ENCODE results near the gene GSTA4.
"Not testable (repeated sequence)": the region's sequence is repeated elsewhere in the genome, so short reads cannot be mapped to it uniquely, and the experiment has no call there.

GSTA4 gene

DNA sequence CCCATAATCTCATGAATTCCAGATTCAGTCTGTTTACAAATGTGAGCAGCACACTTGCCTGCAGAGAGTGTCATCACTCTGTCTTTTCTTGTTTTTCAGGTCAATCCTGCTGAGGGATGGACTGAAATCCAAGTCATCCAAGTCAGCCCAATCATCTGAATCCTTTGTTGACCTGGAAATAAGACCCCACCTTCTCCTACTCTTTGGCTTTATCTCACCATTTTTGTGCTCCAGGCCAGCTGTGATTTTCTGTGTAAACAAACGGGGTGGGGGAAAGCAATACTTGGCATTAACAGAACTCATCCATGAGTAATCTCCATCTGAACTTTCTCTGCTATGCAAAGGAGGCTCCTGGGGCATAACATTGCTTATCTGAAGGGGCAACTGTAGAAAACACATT, 16.9 kb upstream of the GSTA4 start:
- no peak for DNase-seq

DNA sequence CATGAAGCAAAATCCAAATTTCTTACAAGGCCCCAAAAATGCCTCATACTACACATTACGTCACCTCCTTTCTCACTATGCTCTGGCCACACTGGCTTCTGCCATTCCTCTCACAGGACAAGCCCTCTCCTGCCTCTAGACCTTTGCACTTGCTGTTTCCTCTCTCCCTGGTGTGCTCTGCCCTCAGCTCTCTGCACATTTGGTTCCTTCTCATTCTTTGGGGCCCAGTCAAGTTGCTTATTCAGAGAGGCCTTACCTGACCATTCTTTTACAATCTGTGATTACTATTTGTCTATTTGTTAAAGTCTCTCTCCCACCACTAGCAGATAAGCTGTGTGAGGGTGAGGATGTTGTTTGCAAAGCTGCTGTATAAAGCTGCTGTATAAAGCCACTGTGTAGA, 15.4 kb upstream of the GSTA4 start:
- no peak for DNase-seq

DNA sequence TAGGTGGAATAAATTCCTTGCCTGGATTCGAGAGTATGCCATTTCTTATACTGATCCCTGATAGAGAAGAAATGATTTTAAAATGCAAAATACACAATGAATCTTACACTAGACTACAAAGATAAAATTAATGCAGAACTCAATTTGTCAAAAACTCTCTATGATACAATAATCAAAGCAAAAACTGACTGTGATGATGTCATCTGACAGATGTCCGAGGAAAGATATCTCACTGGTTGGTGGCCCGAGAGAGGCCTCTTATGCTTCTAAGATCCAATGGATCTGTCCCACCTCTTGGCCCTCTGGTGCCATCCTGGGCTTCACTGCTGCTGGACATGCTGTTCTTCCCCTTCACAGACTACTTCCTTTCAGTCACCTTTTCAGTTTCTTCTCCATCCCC, 14.4 kb upstream of the GSTA4 start:
- DNase-seq: no peak

DNA sequence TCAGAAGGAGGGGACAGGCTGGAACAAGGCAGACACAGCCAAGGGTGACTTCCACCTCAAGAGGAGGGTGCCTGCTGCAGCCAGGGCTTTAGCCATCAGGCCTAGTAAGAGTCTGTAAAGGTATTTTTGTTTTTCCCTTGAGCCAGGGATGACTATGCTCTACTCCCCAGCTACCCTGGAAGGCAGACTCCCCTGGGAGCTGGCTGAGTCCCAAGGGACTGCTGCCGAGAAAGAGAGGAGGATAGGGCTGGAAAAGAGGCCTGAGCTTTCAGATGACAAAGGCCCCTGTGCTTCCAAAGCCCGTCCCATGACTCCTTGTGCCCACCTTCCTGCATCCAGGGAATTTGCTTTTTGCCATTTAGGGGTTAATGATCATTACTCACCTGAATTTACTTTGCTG, 14.0 kb upstream of the GSTA4 start:
- DNase-seq: no peak

DNA sequence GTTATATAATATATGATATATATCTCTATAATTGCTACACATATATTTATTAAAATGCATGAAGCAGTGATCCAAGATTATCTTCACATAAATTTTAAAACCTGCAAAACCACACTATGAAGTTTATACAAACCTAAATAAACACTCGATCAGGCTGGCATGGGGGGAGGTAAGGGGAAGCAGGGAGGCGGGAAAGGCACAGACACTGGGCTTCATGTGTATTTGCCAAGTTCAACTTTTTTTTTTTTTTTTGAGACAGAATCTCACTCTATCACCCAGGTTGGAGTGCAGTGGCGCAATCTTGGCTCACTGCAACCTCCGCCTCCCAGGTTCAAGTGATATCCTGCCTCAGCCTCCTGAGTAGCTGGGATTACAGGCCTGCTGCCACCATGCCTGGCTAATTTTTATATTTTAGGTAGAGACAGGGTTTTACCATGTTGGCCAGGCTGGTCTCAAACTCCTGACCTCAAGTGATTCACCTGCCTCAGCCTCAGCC, 13.2 kb upstream of the GSTA4 start:
- DNase-seq: not testable (repeated sequence)

DNA sequence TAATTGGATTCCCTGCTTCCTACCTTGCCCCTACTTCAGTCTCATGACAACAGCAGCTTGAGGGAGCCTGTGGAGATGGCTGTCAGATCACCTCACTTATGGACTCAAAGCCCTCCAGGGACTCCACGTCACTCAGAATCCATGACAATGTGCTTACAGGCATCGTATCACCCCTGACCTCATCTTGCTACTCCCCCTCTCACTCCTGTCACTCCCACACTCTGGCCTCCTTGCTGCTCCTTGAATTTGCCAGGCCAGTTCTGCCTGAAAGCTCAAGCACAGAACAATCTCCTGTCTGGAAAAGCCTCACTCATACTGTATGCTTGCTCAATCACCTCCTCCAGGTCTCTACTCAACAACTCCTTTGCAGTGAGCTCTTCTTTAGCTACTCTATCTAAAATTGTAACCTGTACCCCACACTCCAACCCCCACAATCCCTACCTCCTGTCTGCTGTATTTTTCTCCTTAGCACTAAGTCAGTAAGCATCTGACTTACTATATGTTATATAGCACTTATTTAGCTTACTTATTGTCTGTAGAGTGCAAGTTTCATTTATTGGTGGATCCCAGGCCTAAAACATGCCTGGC, 10.7 kb upstream of the GSTA4 start:
- no peak for DNase-seq

DNA sequence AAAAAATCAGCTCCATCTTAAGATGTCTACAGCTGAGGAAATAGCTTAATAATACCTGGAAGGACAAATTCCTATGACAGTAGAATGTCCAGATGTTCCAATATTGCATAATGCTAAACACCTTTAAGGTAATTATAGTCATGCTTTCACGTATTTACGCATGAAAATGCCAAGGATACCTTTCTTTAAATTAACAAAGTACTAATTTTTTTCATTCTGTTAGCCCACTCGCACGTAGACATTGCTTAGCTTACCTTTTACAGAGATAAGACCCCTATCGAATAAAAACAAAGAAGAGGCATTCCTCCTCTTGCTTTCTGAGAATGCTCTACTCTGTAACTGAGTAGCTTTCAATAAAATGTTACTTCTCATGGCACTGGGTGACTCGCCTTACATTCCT, 4.4 kb upstream of the GSTA4 start:
- no peak for DNase-seq

DNA sequence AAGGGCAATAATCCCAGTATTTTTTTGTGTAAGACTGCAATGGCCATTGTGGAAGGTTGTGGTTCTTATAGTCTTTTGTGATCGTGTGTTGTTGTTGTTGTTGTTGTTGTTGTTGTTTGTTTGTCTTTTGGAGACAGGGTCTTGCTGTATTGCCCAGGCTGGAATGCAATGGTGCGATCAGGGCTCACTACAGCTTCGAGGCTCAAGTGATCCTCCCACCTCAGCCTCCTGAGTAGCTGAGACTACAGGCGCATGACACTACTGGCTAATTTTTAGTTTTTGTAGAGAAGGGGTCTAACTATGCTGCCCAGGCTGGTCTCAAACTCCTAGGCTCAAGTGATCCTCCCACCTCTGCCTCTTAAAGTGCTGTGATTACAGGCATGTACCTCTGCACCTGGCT, 3.5 kb upstream of the GSTA4 start:
- DNase-seq: no peak

DNA sequence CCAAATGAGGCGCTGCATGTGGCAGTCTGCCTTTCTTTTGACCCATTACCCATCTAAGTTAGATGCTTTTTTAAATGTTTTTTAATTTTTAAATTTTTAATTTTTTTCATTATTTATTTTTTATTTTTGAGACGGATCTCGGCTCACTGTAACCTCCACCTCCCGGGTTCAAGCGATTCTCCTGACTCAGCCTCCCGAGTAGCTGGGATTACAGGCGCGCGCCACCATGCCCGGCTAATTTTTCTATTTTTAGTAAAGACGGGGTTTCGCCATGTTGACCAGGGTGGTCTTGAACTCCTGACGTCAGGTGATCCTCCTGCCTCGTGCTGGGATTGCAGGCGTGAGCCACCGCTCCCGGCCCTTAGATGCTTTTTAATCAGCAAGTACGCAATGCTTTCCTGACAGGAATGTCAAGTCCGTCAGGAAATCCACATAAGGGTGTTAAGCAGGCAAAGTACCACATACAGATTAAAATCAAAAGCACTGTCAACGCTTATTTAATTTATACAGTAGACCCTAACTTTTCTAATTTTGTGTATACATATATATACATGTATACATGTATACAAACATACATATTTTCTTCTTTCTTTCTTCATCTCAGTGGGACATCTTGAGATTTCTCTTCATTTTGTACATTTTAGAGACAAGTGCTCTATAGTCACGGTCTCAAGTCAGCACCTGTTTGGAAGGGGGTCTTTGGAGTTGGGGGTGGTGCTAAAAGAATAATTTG, 995 bp upstream of the GSTA4 start:
- DNase-seq: peak; percentile 87

DNA sequence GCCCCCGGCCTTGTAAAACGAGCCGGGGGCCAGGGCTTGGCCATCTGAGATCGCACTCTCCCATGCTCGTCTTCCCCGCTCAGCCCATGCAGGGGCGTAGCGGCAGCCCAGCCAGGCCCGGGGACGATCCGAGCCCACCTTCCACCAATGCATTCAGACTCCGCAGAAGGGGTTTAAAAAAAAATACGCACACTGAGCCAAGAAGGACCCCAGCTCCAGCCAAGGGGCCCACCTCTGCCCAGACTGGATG, 320 bp downstream of the GSTA4 start:
- no peak for DNase-seq

DNA sequence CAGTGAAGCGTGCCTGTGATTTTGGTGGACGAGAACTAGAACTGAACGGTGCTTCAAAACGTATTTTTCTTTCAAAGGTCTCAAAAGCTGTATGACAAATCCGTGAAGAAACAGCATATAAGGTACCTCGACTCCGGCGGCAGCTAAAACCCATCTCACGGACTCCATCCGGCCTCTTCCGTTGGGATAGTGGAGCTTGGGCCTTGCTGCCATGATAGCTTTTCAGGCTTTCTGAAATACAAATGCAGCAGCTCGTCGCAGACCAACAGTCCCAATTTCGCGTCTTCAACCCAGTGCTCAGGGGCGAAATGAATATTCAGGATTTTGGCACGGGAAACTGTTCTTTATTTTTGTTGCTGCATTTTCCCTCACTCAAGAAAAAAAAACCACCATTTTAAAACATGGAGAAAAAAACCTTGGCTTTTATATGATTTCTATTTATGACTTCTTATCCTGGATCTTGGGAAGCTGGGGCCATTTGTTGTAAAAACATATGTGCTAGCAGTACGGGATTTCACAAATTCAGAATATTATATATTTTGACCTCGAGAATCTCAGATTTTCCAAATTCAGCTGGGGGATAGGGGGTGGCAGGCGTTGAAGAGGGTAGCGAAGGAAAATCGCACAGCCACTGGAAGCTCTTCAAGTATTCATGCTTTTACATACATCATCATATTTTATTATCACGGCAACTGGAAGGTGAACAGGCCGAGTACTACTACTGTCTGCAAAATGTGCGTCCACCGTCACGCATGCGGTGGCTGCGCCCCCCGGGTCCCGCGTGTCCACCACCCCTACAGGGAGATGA, 849 bp downstream of the GSTA4 start:
- DNase-seq: peak; percentile 73

DNA sequence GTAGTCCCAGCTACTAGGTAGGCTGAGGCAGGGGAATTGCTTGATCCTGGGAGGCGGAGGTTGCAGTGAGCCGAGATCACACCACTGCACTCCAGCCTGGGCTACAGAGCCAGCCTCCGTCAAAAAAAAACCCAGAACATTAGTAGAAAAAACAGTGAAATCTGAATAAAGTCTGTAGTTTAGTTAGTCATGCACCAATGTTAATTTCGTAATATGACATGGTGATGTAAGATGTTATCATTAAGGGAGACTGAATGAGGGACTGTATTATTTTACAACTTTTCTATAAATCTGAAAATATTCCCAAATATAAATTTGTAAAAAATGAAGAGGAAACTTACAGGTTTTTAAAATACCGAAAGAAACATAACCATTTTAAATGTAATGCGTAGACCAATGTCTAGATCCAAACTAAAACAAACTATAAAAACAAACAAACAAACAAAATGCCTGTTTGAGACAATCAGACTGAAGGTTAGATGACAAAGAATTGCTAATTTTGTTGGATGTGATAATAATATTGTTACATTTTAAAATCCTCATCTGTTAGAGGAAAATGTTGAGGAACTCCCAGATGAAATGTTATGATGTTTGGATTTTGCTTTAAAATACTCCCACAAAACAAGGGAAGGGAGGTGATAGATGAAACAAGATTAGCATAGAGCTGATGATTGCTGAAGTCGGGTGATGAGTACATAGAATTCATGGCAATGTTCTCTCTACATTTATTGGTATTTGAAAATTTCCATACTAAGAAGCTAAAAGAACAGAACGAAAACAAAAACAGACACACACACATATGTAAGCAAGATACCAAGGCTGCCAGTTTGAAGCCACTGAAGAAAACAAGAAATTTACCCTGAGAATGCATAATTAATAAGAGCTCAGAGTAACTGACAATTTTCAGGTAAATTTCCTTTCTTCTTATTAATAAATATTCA, 1.8 kb downstream of the GSTA4 start:
- DNase-seq: peak; percentile 48

DNA sequence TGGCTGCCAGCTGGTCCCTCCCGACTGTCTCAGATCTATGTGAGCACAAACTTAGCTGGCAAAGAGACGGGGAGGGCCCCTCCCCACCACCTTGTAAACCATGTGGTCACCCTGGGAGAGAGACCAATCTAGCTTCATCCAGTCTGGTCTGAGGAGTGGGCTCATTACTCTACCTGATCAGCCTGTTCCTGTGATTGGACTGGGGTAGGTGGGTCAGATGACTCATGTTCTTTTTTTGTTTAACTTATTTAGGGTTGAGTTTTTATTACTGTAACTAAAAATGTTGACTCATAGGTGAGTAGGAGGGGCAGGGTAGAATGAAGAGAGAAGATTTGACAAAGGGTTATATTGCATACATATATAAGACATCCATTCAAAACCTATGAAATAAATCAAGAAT, 4.7 kb downstream of the GSTA4 start:
- DNase-seq: peak; percentile 31

DNA sequence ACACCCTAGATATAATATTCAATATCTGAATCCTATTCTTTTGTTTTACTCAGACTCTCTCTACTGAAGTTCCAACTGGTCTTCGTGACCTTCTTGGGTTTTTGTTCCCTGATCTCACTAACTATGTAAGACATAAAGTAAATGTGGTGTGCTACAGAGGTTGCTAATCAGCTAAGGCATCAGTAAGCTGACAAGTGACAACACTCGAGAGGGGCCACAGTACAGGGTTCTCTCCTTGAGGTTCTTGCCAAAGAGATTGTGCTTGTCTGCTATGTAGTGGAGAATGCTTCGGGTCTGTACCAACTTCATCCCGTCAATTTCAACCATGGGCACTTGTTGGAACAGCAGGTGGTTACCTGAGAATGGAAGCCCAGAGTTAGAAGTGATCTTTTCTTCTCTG, 9.9 kb downstream of the GSTA4 start:
- no peak for DNase-seq

DNA sequence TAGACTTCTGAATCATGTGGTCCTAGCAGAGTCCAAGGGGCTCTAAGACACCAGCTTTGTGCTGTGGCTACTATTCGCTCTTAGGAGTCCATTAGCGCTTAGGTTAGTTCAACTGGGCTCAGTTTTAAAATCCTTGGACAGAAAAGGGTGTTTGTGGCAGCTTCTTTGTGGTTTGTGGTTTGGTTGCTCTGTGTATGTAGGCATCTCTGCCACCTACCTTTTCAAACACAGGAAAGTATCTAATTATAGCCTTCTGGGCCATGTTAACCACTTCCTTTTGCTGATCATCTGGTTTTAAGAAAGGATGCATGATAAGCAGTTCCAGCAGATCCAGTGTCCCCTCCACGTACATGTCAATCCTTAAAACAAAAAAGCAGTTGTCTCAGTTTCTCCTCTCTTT, 10.8 kb downstream of the GSTA4 start:
- DNase-seq: peak; percentile 17

DNA sequence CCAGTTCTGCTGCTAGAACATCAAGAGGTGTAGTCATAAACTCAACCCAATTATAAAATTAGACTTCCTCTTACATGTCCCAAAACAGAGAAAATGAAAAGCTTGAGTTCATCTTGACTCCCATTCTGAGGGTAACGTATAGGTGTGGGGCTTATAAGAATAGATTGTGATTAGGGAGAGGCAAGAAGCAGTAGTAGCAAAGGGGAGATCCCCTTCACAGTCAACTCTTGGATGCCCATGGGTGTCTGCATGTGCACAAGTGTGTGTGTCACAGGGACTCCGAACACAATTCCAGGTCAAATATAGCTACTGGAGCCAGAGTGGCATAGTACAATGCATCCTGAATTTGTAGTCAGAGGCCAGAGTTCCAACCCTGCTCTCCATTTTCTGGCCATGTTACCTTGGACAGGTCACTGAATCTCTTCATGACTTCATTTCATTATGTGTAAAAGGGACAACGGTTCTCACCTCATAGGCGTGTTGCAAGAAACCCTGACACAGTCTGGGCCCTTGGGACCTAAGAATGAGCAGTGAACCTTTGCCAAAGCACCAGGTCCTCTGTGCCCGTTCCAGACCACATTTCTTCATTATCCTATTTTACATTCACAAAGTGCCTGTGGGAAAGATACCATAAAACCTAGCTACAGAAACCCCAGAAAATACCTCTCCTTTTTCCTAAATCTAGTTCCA, 11.8 kb downstream of the GSTA4 start:
- DNase-seq: no peak

DNA sequence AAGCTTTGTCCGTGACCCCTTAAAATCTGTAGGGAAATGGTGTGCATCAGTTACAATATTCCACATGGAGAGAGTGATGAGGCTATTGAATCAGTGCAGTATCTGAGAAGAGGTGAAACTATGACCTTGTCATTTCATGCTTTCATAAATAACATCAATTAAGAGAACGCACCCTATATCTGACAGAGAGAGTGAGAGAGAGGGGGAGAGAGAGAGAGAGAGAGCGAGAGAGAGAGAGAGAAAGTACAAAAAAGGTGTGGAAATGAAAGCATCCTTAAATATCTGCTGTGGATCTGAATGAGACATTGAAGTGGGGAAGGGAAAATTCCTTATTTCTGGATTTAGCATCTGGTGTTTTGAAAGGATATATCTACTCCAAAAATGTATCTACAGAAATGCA, 12.4 kb downstream of the GSTA4 start:
- no peak for DNase-seq

DNA sequence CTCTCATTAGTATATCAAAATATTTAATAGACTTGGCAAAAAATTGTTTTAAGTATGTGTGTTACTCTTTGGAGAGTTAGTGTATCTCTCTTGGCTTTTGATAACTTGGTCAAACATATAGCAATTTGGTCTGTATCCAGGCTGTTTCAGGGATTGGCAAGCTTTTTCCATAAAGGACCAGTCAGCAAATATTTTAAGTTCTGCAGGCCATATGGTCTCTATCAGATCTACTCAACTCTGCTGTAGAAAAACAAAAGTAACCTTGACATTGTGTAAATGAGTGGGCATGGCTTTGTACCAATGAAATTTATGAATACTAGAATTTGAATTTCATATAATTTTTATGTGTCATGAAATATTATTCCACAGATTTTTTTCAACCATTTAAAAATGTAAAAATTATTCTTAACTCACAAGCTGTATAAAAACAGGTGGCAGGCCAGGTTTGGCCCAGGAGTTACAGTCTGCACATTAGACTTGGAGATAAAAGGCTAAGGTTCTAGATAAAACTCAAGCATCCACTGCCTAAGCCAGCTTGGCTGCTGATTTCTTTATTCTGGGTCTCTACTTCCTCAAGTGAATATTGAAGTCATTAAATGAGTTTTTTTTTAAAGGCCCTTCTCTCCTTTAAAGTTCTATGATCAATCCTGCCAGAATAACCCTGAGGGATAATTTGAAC, 13.7 kb downstream of the GSTA4 start:
- DNase-seq: no peak

DNA sequence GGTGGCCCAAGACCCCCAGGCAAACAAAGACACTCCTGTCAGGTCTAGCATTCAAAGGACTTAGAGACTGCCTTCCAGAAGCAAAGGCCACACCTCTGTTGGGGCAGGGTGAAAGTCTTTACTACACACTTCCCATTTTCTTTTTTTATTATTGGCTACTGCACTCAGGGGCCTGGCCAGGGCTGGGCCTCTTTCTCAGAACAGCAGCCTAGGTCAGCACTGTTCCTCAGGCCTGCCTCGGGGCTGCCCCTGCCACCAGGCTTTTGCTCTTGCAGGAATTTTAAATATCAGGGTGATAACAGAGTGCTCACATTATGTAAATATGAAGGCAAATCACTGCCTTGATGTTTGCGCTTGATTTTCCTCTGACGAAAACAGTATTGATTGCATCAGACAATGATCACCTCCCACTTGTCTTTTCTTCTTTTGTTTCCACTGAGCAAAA, 18.5 kb downstream of the GSTA4 start:
- DNase-seq: no peak

DNA sequence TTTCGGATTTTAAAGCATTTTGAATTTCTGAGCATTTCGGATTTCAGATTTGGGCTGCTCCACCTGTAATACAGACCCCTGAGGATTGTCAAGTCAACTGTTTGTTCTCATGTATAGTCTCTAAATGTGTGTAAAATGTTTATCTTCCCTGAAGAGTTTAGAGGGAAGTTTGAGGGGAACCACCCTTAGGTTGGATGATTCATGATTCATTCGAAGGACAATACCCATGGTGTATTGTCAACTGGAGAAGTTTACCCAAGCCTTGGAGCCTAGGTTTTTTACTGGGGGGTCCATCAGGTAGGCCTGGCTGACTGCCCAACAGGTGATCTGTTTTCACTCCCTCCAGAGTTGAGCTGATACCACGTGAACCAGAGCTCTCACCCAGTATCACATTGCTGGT, 18.9 kb downstream of the GSTA4 start:
- DNase-seq: no peak

DNA sequence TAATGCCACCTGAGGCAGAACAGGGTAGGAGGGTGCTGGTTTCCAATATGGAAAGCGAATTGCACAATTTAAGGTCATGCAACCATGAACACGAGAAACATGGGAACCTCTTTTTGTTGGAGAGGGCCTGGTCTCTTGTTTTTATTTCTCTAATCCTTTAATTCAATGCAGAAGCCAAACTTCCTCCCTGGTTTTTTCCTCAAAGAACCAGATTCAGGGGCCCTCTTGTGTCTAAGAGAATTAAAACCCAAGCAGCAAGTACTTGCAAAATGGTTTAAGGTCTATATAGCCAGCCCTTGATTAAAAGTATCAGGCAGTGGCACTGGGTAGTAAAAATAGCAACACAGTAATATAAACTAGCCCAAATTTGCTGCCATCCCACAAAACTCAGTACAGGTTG, 19.5 kb downstream of the GSTA4 start:
- DNase-seq: no peak

DNA sequence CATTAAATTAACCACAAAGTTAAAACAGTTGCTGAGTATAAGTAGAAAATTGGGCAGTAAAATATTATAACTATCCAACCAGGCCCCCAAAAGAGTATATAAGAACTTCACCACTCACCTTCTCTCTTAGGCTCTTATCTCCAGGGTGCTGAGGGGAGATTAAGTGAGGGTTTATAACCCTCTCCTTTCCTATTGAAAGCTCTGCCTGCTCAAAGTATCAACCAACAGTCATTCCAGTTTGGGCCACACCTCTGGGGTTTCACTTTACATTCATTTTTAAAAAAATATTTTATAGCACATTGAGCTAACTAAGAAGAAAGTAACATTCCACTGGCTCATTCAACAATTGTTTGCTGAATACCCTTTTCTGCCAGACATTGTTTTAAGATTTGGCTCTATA, 22.1 kb downstream of the GSTA4 start:
- DNase-seq: no peak

Measured in EL (cell line).